HG03460 (cell line): ENCODE data around the gene RMND1.
A peak's percentile ranks its signal among the peaks of the same experiment; 100 is the strongest.

Experiments used
- ATAC-seq: cut with Tn5 transposase; IDR thresholded peaks from one replicate; pipeline ENCODE4 v1.9.1; 2021; ENCODE audit not compliant: unreplicated experiment

RMND1 gene, protein sequence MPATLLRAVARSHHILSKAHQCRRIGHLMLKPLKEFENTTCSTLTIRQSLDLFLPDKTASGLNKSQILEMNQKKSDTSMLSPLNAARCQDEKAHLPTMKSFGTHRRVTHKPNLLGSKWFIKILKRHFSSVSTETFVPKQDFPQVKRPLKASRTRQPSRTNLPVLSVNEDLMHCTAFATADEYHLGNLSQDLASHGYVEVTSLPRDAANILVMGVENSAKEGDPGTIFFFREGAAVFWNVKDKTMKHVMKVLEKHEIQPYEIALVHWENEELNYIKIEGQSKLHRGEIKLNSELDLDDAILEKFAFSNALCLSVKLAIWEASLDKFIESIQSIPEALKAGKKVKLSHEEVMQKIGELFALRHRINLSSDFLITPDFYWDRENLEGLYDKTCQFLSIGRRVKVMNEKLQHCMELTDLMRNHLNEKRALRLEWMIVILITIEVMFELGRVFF

DNA sequence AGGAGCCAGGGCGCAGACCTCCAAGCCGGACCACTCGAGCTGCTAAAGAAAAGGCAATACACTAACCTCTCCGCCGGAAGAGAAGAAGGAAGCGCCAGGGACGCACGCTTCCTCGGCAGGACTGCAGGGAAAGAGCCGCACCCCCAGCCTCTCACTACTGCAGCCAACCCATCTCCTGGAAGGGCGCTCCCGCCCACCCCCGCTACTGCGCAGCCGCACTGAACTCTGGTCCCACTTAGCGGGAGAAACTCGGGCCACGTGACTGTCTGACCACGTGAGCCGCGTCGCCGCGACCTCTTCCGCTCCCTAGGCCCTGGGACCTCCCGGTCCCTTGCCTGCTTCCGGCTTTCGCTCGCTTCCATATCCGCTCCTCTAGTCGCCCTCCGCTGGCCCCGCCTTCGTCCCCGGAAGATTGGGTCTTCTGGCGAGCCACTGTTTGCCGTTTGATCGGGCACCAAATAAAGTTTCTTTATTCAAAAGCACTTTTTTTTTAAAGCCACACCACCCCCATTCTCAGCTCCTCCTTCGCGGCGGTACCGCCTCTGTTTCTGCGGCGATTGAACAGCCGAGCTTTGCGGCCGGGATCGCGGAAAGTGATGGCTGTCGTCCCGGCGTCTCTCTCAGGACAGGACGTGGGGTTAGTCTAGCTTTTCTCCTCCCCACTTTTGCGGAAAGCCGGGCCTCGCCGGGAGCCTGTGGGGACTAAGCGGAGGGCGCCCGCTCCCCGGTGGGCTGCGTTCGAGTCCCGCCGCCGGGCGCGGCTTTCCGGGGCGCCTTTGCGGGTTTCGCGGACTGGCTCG lies at the start of gene RMND1:
Gene RMND1, minus strand, starts transcription at position 177 of the 800 bp plus-strand sequence. CDS start 6,315 bp downstream, outside the sequence.
- peak; percentile 97 for ATAC-seq

DNA sequence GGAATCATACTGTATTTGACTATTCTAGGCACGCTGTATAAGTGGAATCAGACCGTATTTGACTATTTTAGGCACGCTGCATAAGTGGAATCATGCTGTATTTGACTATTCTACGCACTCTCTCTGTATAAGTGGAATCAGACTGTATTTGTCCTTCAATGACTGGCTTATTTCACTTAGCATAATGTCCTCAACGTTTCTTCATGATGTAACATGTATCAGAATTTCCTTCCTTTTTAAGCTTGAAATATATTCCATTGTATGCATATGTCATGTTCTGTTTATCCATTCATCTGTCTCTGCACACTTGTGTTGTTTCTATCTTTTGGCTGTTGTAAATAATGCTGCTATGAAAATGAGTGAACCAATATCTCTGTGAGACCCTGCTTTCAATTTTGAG lies 47.6 kb upstream of the RMND1 start:
- ATAC-seq: no peak

DNA sequence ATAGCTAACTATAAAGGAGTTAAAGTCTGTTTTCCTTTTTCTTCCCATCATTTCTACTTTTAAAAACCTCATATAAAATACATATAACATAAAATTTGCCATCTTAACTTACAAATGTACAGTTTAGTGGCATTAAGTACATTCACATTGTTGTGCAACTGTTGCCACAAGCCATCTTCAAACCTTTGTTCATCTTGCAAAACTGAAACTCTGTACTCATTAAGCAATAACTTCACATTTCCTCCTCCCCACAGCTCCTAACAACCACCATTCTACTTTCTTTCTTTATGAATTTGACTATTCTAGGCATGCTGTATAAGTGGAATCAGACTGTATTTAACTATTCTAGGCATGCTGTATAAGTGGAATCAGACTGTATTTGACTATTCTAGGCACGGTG lies 46.4 kb upstream of the RMND1 start:
- ATAC-seq: peak; percentile 82

DNA sequence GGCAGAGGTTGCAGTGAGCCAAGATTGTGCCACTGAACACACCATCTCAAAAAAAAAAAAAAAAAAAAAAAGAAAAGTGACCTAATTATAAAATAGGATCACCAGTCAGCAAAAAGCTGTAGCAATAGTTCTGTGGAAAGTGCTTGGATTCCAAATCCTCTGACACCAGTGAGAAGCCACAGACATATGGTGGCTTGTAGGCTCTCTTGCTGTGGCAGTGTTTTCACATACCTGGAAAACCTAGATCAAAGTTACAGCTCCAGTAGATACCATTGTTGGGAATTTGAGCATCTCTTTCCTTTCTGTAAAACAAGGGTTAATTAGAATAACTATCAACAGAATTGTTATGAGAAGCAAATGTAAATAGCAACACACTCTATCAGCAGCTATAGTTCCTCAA lies 46.0 kb upstream of the RMND1 start:
- peak; percentile 21 for ATAC-seq

DNA sequence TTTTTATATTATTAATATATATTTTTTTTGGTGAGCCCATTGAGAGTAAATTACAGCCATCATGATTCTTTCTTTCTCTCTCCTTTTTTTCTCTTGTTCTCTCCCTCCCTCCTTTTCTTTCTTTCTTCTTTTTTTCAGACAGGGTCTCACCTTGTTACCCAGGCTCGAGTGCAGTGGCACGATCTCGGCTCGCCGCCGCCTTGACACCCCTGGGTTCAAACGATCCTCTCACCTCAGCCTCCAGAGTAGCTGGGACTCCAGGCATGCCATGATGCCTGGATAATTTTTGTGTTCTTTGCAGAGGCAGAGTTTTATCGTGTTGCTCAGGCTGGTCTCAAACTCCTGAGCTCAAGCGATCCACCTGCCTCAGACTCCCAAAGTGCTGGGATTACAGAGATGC lies 43.5 kb upstream of the RMND1 start:
- no peak for ATAC-seq

DNA sequence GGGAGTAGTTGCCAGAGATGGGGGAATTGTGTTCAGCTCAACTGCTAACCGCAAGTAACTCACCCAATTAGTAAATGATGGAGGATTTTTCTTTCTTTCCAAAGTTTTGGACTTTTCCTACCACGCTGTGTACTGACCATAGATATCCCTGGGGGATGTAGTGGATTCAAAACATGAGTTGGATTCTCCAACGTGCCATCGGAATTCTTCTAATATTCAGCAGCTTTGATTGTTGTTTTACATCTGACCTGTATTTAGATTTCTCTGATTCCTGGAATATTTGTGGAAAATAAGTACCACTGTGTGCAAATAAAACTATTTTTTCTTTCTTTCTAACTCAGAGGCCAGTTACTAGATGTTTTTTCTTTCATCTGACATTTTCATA lies 43.0 kb upstream of the RMND1 start:
- no peak for ATAC-seq

DNA sequence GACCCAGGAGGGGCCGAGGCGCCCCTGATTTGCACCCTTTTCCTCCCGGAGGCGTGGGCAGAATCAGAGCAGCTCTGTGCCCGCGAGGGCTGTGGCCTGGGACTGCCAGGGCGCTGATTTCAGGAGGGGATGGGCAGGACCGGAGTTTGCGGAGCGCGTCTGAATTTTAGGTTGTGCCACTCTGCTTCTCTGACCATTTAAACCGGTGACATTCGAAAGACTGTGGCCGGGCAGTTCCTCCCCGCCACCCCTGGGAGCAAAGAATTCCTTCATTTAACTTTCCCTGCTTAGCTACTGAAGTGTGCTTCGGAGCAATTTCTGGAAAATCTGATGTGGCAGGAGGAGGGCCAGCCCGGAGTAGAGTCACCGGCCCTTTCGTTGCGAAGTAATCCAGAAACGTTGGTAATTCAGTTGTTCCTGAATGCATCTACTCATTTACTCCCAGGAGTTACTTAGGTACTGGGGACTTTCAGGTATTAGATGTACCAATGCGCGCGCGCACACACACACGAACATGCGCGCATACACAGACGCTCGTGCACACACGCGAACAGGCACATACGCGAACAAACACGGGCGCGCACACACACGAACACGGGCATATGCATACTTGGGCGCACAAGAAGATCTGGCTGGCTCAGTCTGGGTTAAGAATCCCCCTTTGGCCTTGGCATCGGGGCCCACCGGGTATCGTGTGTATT lies 42.5 kb upstream of the RMND1 start:
- no peak for ATAC-seq

DNA sequence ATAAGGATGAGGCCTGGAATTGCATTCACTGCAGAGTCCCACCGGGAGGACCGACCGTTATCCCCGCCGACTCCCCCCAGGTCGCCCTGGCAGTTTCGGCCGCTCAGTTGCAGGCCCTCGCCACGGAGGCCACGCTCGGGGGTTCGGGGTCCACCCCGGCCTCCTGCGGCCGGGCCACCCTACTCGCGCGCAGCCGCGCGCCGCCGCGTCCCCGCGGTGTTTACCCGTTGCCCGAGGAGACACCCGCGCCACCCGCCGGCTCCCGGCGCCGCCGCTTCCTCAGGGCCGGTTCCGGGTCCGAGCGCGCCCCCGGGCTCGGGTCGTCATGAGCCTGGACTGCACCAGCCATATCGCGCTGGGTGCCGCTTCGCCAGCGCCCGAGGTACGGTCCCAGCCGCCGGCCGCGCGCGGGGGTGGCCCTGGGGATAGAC lies 41.9 kb upstream of the RMND1 start, which contains the start of gene CCDC170:
Gene CCDC170, plus strand, starts transcription at position 214 of the 431 bp plus-strand sequence. Its CDS starts 112 bp downstream, at position 326.
- ATAC-seq: no peak

DNA sequence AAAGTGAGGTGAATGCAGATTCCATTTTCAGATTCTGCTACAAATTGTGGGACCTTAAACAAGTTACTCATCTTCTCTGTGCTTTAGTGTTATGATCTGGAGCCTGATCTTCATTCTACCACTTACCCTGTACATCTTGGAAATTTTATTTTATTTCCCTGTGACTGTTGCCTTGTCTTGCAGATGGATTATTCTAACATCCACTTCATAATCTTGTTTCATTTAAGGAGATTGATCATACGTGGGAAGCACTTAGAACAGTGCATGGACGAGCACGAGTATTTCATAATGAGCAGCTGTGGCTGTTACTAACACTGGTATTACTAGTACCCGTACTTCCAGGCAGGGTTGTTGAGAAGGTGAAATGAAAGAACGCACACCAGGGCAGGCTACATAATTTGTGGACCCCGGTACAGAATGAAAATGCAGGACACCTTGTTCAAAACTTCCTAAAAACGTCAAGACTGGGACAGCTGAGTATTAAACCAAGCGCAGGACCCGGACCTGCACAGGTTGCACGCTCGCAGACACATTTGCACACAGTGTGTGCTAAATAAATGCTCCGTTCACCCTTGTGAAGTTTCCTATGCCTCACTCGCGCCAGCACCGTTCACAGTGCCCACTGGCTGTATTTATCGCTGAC lies 41.4 kb upstream of the RMND1 start:
- no peak for ATAC-seq

DNA sequence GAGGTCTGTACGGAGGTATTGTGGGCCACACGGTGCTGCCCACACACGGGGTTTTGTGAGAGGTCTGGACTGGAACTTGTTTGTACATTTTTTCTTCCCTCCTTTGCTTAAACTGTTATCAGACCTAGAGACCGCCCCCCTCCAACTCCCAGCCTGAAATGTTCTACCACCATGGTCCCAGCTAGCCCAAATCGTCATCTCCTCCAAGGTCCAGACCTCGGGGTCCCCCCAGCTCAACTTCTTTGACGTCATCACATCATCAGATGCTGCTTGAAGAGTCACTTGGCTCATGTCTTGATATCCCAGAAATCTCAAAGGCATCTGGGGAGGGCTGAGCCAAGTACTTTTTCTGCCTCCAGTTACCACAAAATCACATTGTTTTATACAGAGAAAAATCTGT lies 39.1 kb upstream of the RMND1 start:
- ATAC-seq: no peak

DNA sequence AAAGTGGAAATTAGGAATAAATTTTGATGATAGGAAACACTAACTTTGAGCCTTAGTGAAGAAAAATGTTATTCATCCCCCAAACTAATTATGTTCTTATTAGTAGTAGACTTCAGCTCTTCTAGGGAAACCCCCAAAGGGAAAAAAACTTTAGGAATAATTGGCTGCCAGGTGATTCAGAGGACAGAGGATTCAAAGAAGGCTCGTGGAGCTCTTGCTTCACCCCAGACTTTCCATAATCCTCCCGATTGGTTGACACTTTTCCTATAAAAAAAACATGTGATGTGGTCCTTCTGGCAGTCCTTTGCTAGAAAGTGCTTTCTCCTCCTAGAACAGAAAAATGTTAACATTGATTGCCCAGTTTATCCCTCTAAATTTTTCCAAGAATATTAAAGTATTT lies 36.3 kb upstream of the RMND1 start:
- ATAC-seq: no peak

DNA sequence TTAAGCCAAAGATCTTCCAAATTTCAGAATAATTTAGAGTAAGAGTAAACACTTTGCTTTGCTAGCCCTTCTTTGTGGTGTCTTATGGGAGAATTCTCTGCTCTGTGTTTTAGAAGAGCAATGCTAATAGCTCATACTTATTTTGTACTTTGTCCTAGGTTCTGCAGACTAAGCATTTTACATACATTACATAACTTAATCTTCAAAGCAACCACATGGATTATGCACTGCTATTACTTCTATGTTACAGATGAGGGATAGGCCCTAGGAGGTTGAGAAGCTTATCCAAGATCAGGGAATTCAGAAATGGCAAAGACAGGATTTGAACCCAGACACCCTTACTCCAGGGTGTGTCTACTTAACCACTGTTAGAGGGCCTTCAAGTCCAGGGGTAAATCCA lies 32.1 kb upstream of the RMND1 start:
- no peak for ATAC-seq

DNA sequence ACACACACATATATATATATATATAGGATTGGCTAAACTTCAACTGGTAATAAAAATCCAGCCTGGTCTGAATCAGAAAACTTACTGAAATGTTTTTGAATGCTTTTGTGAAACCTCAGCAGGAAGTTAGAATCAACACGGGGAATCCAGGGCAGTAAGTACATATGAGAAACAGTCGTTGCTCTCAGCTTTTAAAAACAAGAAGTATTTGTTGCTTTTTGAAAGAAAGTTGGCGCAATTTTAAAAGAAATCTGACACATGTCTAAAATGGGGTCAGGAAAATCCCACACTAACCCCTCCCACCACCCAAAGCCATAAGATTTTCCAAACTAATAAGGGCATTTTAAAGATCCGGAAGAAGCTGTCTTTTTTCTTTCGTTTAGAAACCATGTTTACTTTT lies 30.4 kb upstream of the RMND1 start:
- ATAC-seq: no peak

DNA sequence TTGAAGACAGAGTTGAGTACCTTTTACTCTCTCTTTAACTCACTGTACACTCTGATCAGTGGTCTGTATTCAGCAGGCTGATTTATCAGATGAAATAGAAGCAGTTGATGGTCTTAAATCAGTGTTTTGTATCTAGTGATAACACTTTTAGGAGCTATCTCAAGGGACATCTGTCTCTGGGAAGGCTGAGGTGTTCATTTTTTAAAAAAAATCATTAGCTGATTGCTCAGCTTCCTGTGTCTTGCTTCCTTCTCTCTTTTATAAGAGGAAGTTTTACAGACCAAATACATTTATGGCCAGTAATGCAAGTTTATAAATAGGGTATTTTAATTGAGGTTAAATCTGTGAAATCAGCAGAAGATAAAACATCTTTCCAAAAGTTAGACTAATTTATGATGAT lies 29.9 kb upstream of the RMND1 start:
- ATAC-seq: no peak

DNA sequence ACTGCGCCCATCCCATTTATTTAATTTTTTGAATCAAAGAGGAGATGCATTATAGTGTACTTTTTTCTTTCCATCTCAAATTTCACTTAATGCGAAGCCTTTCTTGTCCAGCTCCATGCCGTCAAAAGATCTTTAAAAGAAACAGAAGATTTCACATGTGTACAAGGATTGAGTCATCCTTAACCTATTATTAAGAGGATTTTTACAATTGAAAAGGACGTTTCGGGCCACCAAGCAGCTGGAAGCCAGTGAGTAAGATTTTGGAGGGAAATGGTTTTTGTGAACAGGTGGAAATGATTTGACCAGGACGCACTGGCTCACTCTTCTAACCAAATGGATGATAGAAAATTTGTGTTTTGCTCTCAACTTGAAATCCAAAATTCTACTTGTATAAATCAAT lies 26.7 kb upstream of the RMND1 start:
- no peak for ATAC-seq

DNA sequence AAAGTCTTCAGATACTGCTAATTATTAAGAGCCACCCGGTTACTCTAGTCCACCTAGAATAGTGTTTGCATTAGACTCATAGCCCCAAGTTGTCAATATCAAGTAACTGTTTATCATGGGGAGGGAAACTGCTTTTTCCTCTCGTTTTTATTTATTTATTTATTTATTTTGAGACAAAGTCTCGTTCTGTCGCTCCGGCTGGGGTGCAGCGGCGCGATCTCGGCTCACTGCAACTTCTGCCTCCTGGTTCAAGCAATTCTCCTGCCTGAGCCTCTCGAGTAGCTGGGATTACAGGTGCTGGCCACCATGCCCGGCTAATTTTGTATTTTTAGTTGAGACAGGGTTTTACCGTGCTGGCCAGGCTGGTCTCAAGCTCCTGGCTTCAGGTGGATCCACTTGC lies 25.8 kb upstream of the RMND1 start:
- ATAC-seq: no peak

DNA sequence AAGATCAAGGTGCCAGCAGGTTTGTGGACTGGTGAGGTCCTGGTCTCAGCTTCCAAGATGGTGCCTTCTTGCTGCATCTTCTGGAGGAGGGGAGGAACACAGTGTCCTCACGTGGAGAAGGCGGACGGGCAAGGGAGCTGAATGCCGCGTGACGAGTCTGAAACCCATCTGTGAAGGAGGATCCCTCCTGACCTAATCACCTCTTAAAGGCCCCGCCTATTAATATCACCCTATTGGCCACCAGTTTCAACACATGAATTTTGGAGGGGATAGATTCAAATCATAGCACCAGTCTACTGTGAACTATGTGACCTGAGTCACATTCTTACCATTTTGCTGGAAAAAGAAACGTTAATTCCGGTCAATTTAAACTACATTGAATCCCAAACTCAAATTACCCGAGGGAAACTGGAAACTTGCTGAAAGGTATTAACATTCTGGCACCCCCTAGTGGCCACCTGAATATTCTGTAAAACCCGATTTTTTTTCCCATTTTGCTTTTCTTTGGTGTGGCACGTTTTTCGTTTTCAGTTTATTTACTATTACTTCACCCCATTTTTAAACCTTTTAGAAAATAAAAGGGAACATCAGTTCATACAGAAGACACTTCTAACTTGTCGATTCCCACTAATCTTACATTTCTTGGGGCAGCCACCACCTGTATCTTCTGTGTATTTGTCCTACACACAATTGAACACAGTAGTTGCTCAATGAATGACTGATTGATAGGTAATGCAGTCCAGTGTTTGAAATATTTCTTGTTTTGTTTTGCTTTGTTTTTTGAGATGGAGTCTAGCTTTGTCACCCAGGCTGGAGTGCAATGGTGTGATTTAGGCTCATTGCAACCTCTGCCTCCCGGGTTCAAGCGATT lies 24.0 kb upstream of the RMND1 start:
- ATAC-seq: no peak

DNA sequence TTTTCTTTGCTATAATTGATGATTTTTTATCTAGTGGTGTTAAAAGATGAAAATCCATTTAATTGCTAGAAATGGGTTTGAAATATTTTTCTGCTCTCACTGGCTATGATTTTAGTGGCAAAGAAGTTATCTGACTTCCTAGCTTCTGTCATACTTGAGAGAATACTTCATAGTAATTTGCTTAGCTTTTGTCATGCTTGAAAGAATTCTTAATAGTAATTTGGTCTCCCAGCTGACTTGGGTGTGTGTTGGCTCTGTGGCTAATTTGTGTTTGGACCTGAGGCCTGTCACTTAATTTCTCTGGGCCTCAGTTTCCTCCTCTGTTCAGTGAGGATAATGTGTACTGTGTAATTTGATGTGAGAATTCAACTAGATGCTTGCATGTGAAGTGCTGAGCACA lies 12.8 kb upstream of the RMND1 start:
- ATAC-seq: no peak

DNA sequence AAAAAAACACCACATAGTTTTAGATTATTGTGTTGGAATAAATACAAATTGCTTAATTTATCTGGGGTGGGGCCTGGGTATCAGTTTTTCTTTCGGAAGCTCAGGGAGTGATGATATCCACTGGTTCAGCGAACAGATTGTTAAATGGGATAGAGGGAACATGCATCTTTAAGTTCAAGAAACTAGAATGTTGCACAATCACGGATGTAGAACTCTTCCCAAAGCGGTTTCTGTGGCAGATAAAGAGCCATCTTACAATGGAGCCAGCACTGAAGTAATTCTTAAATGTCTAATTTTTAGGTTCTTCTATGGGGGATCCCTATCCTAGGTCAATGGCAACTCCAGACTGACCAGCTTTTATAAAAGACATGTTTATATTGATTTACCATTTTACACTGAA lies 9.7 kb upstream of the RMND1 start:
- ATAC-seq: no peak
